SK-N-MC (cell line): ENCODE measurements around the gene MCC.

Source experiments
- DNase-seq: peaks from one replicate; pipeline ENCODE4 v3.0.0-alpha.2; 2011; ENCODE audit warnings: low read depth, low spot score
- H3K27ac ChIP-seq: fragments of 200-600 bp; sonication (generic); 2 replicates; pipeline ENCODE4 v1.5.1; 2016; ENCODE audit warnings: mixed run types
- H3K36me3 ChIP-seq: fragments of 200-600 bp; sonication (generic); 2 replicates; pipeline ENCODE4 v1.6.1; 2017; ENCODE audit warnings: antibody characterized with exemption, low read length, mixed read lengths; ENCODE audit not compliant: insufficient read depth
- H3K4me3 ChIP-seq: fragments of 200-600 bp; sonication (generic); 2 replicates; pipeline ENCODE4 v1.5.1; 2016
- H3K9ac ChIP-seq: fragments of 200-600 bp; sonication (generic); 2 replicates; pipeline ENCODE4 v1.8.0; 2017; ENCODE audit warnings: mixed run types, mixed read lengths; ENCODE audit not compliant: insufficient read length
- H3K9me3 ChIP-seq: fragments of 200-600 bp; sonication (generic); 2 replicates; pipeline ENCODE4 v1.6.1; 2017; ENCODE audit warnings: low read depth, mild to moderate bottlenecking, antibody characterized with exemption, low read length, moderate library complexity, mixed read lengths
- EZH2 ChIP-seq: fragments of 200-600 bp; sonication (generic); IDR thresholded peaks from one replicate; pipeline ENCODE4 v1.6.1; 2017; ENCODE audit warnings: antibody characterized with exemption
- FOXP2 ChIP-seq: optimal IDR thresholded peaks from 2 replicates; pipeline ENCODE3; 2011; ENCODE audit warnings: mild to moderate bottlenecking, moderate library complexity; ENCODE audit not compliant: insufficient read depth; ENCODE audit errors: extremely low read length, control extremely low read depth
- POLR2AphosphoS5 ChIP-seq: IDR thresholded peaks from 2 replicates; pipeline ENCODE4 v1.6.1; 2012; ENCODE audit warnings: mild to moderate bottlenecking, low read depth, low read length, borderline replicate concordance

The MCC gene

DNA sequence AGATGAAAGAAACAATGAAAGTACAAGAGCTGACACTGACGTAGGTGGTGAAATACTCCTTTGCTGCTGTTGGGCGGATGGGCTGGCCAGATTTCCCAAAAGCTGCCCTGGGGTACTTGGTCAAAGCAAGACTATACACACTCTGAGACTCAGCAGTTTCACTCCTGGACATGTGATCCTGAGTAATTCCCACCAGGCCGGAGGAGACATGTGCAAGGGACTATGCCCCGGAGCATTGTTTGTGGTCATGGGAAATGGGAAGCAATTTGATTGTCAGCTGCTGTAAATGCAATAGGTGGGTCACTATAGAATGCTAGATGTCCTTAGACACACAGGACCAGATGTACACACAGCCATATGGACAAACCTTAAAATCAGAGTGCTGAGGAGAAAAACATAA is 395.6 kb downstream of the MCC start:
- Histone ChIP-seq H3K36me3 (no peaks in the 10 kb centered on the region), H3K4me3 (no peak overlapping the region), H3K27ac (no peak overlapping the region), H3K9ac (no peak overlapping the region), H3K9me3 (no peaks in the 10 kb centered on the region)
- TF ChIP-seq EZH2 (no peak), POLR2AphosphoS5 (no peak), FOXP2 (no peak)
- DNase-seq, result no peak

DNA sequence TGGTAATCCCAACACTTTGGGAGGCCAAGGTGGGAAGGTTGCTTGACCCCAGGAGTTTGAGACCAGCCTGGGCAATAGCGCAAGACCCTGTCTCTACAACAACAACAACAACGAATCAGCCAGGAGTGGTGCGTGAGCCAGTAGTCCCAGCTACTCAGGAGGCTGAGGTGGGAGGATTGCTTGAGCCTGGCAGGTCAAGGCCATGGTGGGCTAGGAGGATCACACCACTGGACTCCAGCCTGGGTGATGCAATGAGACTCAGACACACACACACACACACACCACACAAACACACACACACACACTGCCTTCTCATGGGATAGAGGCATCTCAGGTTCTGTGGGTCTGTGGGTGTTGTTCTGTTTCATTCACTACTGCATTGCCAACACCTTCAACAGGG is 396.6 kb downstream of the MCC start:
- no peak overlapping the region for H3K27ac ChIP-seq
- no peaks in the 10 kb centered on the region for H3K9me3 ChIP-seq
- TF ChIP-seq FOXP2 (no peak), EZH2 (no peak), POLR2AphosphoS5 (no peak)
- no peaks in the 10 kb centered on the region for H3K36me3 ChIP-seq
- no peak overlapping the region for H3K4me3 ChIP-seq
- H3K9ac ChIP-seq, result no peak overlapping the region
- no peak for DNase-seq

DNA sequence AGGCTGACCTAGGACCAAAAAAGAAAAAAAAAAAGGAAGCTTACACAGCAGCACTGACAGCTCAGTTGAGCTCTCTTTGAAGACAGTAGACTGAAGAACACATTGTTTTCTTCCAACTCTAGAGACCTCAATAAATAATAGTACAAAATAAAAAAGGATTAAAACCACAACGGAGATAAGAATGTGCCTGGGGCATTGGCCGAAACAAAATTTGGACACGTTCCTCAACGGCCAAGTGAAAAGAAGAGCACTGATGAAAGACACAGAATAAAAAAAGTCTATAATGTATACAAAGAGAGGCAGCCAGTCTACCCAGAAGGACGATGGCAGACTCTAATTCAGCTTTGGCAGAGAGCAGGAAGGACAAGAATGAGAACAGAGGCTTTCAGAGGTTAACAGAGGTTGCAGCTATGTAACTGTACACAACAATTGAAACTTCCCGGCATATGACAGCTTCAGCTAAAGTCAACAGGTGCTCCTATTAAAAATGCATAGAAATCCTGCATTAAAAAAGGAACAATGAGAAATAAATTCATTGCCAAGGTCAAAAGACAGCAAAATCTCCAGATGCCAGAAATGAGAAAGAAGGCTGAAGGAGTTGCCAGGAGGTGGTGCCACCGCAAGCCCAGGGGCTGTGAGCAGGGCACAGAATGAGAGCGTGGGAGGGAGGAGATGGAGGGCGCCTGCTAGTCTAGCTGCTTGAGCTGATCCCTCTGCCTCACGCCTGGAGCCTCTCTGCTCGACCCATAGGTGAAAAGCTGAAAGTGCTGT is 397.7 kb downstream of the MCC start:
- DNase-seq, result no peak
- Histone ChIP-seq H3K9me3 (no peaks in the 10 kb centered on the region), H3K9ac (no peak overlapping the region), H3K4me3 (no peak overlapping the region), H3K36me3 (no peaks in the 10 kb centered on the region), H3K27ac (no peak overlapping the region)
- TF ChIP-seq EZH2, result no peak
- no peak for TF ChIP-seq POLR2AphosphoS5
- TF ChIP-seq FOXP2, result no peak

DNA sequence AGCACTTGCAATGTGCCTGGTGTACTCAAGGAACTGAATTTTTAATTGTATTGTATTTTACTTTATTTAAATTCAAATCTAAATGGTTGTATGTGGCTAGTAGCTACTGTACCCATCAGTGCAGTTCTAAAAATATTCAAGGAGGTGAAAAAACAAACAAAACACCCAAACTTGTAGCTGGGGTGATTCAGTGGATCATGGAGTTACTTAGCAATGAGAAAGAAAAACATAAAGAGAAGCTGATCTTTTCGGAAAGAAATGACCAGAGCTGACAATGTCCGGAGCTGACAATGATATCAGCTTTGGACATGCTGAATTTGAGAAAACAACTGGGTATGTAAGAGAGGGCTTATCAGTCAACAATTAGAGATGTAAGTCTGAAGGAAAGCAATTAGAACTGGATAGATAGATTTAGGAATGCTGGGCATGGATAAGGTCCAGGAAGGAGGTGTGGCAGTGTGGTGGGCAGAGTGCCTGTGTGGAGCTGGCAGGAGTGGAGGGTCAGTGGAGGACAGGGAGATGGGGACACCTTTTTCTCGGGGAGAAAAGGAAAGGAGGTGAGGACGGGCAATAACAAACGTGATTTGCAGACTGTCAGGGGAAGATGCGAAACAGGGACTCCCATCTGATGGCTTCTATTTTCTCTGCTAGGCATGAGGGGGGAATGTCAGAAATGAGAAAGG is 398.5 kb downstream of the MCC start:
- Histone ChIP-seq H3K27ac (no peak overlapping the region), H3K36me3 (no peaks in the 10 kb centered on the region), H3K9me3 (no peaks in the 10 kb centered on the region), H3K9ac (no peak overlapping the region), H3K4me3 (no peak overlapping the region)
- TF ChIP-seq POLR2AphosphoS5 (no peak), FOXP2 (no peak), EZH2 (no peak)
- DNase-seq, result no peak

GRCh38 chr5:113087976-113088514 is 400.2 kb downstream of the MCC start:
- Histone ChIP-seq H3K9me3 (no peaks in the 10 kb centered on the region), H3K27ac (no peak overlapping the region), H3K9ac (no peak overlapping the region), H3K36me3 (no peaks in the 10 kb centered on the region), H3K4me3 (no peak overlapping the region)
- TF ChIP-seq EZH2 (no peak), FOXP2 (no peak), POLR2AphosphoS5 (no peak)
- no peak for DNase-seq

DNA sequence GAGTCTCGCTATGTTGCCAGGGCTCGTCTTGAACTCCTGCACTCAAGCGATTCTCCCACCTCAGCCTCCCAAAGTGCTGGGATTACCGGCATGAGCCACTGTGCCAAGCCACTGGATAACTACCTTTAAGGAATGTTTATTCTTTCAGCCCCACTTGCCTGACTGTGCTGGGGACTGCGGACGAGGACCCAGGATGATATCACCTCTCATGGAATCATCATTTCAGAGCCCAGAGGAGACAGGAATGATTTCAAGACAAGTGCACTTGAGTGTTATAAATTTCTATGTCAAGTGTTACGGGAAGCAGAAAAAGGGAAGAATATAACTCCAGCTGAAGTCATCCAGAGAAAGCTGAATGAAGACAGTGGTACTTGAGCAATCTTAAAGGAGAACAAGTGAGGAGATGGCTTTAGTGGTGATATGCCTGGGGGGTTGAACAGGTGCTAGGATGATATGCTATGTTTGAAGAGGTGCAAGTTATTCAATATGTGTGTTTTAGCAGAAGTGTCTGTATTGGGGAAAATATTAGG is 402.3 kb downstream of the MCC start:
- TF ChIP-seq POLR2AphosphoS5 (no peak), EZH2 (no peak), FOXP2 (no peak)
- H3K9ac ChIP-seq, result no peak overlapping the region
- H3K36me3 ChIP-seq, result no peaks in the 10 kb centered on the region

DNA sequence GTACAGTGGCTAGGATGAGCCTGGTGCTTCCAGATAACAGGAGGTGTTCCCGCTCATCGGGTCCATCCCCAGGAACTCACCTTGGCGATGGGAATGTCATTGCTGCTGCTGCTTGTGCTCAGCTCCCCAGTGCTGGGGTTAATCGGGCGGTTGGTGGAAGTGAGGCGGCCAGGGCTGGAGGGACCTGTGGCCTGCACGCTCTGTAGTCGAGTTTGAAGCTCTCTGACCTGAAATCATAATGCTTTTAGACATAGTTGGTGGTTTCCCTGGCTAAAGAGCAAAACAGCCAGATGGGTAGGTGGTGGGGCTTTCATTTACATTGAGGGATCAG is 403.2 kb downstream of the MCC start:
- Histone ChIP-seq H3K4me3 (no peak overlapping the region), H3K27ac (no peak overlapping the region), H3K9me3 (no peaks in the 10 kb centered on the region), H3K36me3 (no peaks in the 10 kb centered on the region), H3K9ac (no peak overlapping the region)
- no peak for TF ChIP-seq FOXP2
- no peak for TF ChIP-seq POLR2AphosphoS5
- no peak for TF ChIP-seq EZH2
- DNase-seq, result no peak

More for the DNA sequence above, 402.3 kb downstream of the MCC start:
- Histone ChIP-seq H3K9me3 (no peaks in the 10 kb centered on the region), H3K4me3 (no peak overlapping the region), H3K27ac (no peak overlapping the region)
- DNase-seq, result no peak

- Histone ChIP-seq H3K36me3 (no peaks in the 10 kb centered on the region), H3K9me3 (no peaks in the 10 kb centered on the region), H3K9ac (no peak overlapping the region), H3K27ac (no peak overlapping the region), H3K4me3 (no peak overlapping the region)
- DNase-seq, result no peak
- no peak for TF ChIP-seq EZH2
- no peak for TF ChIP-seq FOXP2
- TF ChIP-seq POLR2AphosphoS5, result no peak
These were observed 403.7 kb downstream of the MCC start for GRCh38 chr5:113084402-113085083.
